GM23338 (cell line): Measurements from ENCODE around the gene VPS39. TPM values are rescaled to one million over a fixed set of nuclear protein-coding genes. Genes with fewer than 3 reads are reported as not detected.

Source experiments
- ATAC-seq: fragments of 200-7000 bp; cut with Tn5 transposase; 3 replicates; pipeline ENCODE4 v1.9.1; 2020
- DNase-seq: peaks from one replicate; pipeline ENCODE4 v3.0.0-alpha.2; 2015; ENCODE audit warnings: low spot score
- H2AFZ ChIP-seq: fragments of 200-600 bp; sonication (generic); 2 replicates; pipeline ENCODE4 v1.8.0; 2016; ENCODE audit warnings: antibody characterized with exemption, mild to moderate bottlenecking, moderate library complexity
- H3F3A ChIP-seq: fragments of 200-600 bp; sonication (generic); replicated peaks from 2 replicates; pipeline ENCODE4 v1.8.0; 2017; ENCODE audit warnings: antibody characterized with exemption, mixed run types, low read depth
- H3K27ac ChIP-seq: fragments of 200-600 bp; sonication (generic); 2 replicates; pipeline ENCODE4 v1.6.1; 2016; ENCODE audit warnings: low read depth
- H3K27me3 ChIP-seq: fragments of 200-600 bp; sonication (generic); 2 replicates; pipeline ENCODE4 v1.8.0; 2016; ENCODE audit warnings: mild to moderate bottlenecking, mixed run types, moderate library complexity; ENCODE audit not compliant: insufficient read depth
- H3K36me3 ChIP-seq: fragments of 200-600 bp; sonication (generic); 2 replicates; pipeline ENCODE4 v1.8.0; 2016; ENCODE audit warnings: mild to moderate bottlenecking; ENCODE audit not compliant: insufficient read depth
- H3K4me1 ChIP-seq: fragments of 200-600 bp; sonication (generic); 2 replicates; pipeline ENCODE4 v1.8.0; 2016; ENCODE audit warnings: mild to moderate bottlenecking, moderate library complexity; ENCODE audit not compliant: insufficient read depth
- H3K4me2 ChIP-seq: fragments of 200-600 bp; sonication (generic); 2 replicates; pipeline ENCODE4 v1.7.1; 2017; ENCODE audit warnings: mixed run types
- H3K4me3 ChIP-seq: fragments of 200-600 bp; sonication (generic); 2 replicates; pipeline ENCODE4 v1.6.1; 2016; ENCODE audit warnings: mixed run types
- H3K79me2 ChIP-seq: fragments of 200-600 bp; sonication (generic); replicated peaks from 2 replicates; pipeline ENCODE4 v1.8.0; 2017; ENCODE audit warnings: mild to moderate bottlenecking; ENCODE audit not compliant: insufficient read depth
- H3K9me2 ChIP-seq: fragments of 200-600 bp; sonication (generic); 2 replicates; pipeline ENCODE4 v1.8.0; 2017; ENCODE audit not compliant: insufficient read depth
- H4K20me1 ChIP-seq: fragments of 200-600 bp; sonication (generic); replicated peaks from 2 replicates; pipeline ENCODE4 v1.8.0; 2017; ENCODE audit warnings: mild to moderate bottlenecking; ENCODE audit not compliant: insufficient read depth
- H3K27ac Mint-ChIP-seq: 2 replicates; pipeline ENCODE4 v1.8.0; 2020; ENCODE audit warnings: inconsistent platforms, mild to moderate bottlenecking, moderate library complexity, mixed read lengths
- H3K27me3 Mint-ChIP-seq: 3 replicates; pipeline ENCODE4 v1.8.0; 2022; ENCODE audit warnings: low read depth, mild to moderate bottlenecking, moderate library complexity, mixed read lengths, inconsistent platforms; ENCODE audit not compliant: insufficient read depth, poor library complexity
- H3K36me3 Mint-ChIP-seq: 3 replicates; pipeline ENCODE4 v1.8.0; 2021; ENCODE audit warnings: low read depth, mild to moderate bottlenecking, inconsistent platforms, moderate library complexity, mixed read lengths
- H3K4me1 Mint-ChIP-seq: 3 replicates; pipeline ENCODE4 v1.8.0; 2020; ENCODE audit warnings: mild to moderate bottlenecking, inconsistent platforms, mixed read lengths
- H3K4me3 Mint-ChIP-seq: 3 replicates; pipeline ENCODE4 v1.8.0; 2021; ENCODE audit warnings: moderate library complexity, mild to moderate bottlenecking, inconsistent platforms, mixed read lengths
- H3K9me3 Mint-ChIP-seq: 3 replicates; pipeline ENCODE4 v1.8.0; 2020; ENCODE audit warnings: moderate library complexity, mild to moderate bottlenecking, inconsistent platforms, mixed read lengths
- CREB1 ChIP-seq: fragments of 250-450 bp; sonication (Bioruptor Pico); IDR thresholded peaks from 2 replicates; pipeline ENCODE4 v1.5.0; 2020; ENCODE audit warnings: low read depth, mild to moderate bottlenecking, moderate library complexity
- EZH2 ChIP-seq: fragments of 200-600 bp; sonication (generic); IDR thresholded peaks from one replicate; pipeline ENCODE4 v1.8.0; 2017; ENCODE audit warnings: antibody characterized with exemption, mild to moderate bottlenecking, low read depth; ENCODE audit not compliant: unreplicated experiment
- EZH2phosphoT487 ChIP-seq: fragments of 200-600 bp; sonication (generic); IDR thresholded peaks from one replicate; pipeline ENCODE4 v1.8.1; 2018; ENCODE audit warnings: antibody characterized with exemption; ENCODE audit not compliant: unreplicated experiment
- JUNB ChIP-seq: IDR thresholded peaks from one replicate; pipeline ENCODE4 v1.6.1; 2016; ENCODE audit warnings: antibody characterized with exemption; ENCODE audit not compliant: unreplicated experiment
- NANOG ChIP-seq: IDR thresholded peaks from 2 replicates; pipeline ENCODE4 v1.6.1; 2016; ENCODE audit warnings: antibody characterized with exemption, borderline replicate concordance
- POLR2AphosphoS5 ChIP-seq: IDR thresholded peaks from 2 replicates; pipeline ENCODE4 v1.6.1; 2016; ENCODE audit warnings: antibody characterized with exemption, low read depth
- STAT1 ChIP-seq: IDR thresholded peaks from one replicate; pipeline ENCODE4 v1.6.1; 2016; ENCODE audit warnings: antibody characterized with exemption; ENCODE audit not compliant: unreplicated experiment
- ZNF114 ChIP-seq: fragments of 250-450 bp; sonication (Bioruptor Pico); IDR thresholded peaks from 2 replicates; pipeline ENCODE4 v1.5.0; 2020; ENCODE audit warnings: mild to moderate bottlenecking, moderate library complexity
- ZNF331 ChIP-seq: fragments of 250-450 bp; sonication (Bioruptor Pico); IDR thresholded peaks from 2 replicates; pipeline ENCODE4 v1.5.0; 2020; ENCODE audit warnings: low read depth, mild to moderate bottlenecking, moderate library complexity
- polyA plus RNA-seq: library from polyadenylated mRNA; unstranded; fragments of >200 nt; fragmentation: Nextera tagmentation; extraction: Ambion mirVana; gene quantifications from 2 replicates; pipeline ENCODE4 v1.2.1, GENCODE V29; 2016
- total RNA-seq: library from RNA; depleted of rRNA; stranded (reverse); fragments of >200 nt; shearing (Covaris generic); gene quantifications from 2 replicates; pipeline ENCODE4 v1.2.3, GENCODE V29; 2014
- TF ChIP-seq, protein P1 (sequence below): IDR thresholded peaks from one replicate; pipeline ENCODE4 v1.6.1; 2018; ENCODE audit warnings: antibody characterized with exemption; ENCODE audit not compliant: unreplicated experiment
- TF ChIP-seq, protein P2 (sequence below): fragments of 250-450 bp; sonication (Bioruptor Pico); IDR thresholded peaks from 2 replicates; pipeline ENCODE4 v1.5.0; 2020; ENCODE audit warnings: mild to moderate bottlenecking, moderate library complexity
- TF ChIP-seq, protein P3 (sequence below): IDR thresholded peaks from 2 replicates; pipeline ENCODE4 v1.6.1; 2016; ENCODE audit warnings: antibody characterized with exemption
- TF ChIP-seq, protein P4 (sequence below), 2 experiments: fragments of 200-600 bp in 1 of 2; sonication (generic) in 1 of 2; conservative IDR thresholded peaks; 2 replicates each; pipeline versions ENCODE4 v1.5.1 to v1.6.1; 2016 to 2017; ENCODE audit warnings: antibody characterized with exemption in 2 of 2, low read depth in 2 of 2, mild to moderate bottlenecking in 2 of 2, moderate library complexity in 1 of 2

Gene VPS39
- total and polyA plus RNA-seq, 2 experiments from 2014 or later: 14.9 to 45.1 TPM

DNA sequence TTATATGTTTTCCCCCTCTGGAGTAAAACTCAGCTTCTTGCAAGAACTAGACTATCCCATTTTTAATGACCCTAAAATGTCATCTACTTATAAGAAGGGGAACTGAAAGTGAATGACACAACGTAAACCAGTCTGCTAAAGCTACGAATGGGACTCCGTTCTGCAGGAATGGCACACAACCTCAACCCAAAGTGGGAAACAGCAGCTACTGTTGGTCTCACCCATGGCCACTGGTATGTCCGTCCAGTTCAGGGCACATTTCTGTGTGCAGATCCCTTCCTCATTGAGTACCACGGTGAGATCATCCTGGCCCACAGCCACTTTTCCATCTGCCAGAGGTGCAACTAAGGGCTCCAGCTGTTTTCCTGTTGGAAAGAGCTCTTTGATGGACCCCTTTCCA is 23.8 kb downstream of the VPS39 start:
- Histone ChIP-seq H3K4me3 (no peak overlapping the region), H2AFZ (no peak overlapping the region), H3K79me2 (no peaks in the 10 kb centered on the region), H3K27ac (no peak overlapping the region), H3K36me3 (peaks cover 26% of the 10 kb centered on the region; the same call in 1 of the 2 replicates), H4K20me1 (no peaks in the 10 kb centered on the region), H3K9me2 (no peaks in the 10 kb centered on the region), H3F3A (no peaks in the 10 kb centered on the region), H3K4me2 (no peak overlapping the region), H3K4me1 (no peaks in the 10 kb centered on the region), H3K27me3 (no peaks in the 10 kb centered on the region)
- ATAC-seq (no peak), DNase-seq (no peak)
- Mint-ChIP-seq H3K4me1 (no peaks in the 10 kb centered on the region), H3K27me3 (no peaks in the 10 kb centered on the region), H3K36me3 (peaks cover 52% of the 10 kb centered on the region), H3K27ac (no peak overlapping the region), H3K9me3 (no peaks in the 10 kb centered on the region), H3K4me3 (no peak overlapping the region)
- no peak for TF ChIP-seq JUNB
- TF ChIP-seq, protein P1, sequence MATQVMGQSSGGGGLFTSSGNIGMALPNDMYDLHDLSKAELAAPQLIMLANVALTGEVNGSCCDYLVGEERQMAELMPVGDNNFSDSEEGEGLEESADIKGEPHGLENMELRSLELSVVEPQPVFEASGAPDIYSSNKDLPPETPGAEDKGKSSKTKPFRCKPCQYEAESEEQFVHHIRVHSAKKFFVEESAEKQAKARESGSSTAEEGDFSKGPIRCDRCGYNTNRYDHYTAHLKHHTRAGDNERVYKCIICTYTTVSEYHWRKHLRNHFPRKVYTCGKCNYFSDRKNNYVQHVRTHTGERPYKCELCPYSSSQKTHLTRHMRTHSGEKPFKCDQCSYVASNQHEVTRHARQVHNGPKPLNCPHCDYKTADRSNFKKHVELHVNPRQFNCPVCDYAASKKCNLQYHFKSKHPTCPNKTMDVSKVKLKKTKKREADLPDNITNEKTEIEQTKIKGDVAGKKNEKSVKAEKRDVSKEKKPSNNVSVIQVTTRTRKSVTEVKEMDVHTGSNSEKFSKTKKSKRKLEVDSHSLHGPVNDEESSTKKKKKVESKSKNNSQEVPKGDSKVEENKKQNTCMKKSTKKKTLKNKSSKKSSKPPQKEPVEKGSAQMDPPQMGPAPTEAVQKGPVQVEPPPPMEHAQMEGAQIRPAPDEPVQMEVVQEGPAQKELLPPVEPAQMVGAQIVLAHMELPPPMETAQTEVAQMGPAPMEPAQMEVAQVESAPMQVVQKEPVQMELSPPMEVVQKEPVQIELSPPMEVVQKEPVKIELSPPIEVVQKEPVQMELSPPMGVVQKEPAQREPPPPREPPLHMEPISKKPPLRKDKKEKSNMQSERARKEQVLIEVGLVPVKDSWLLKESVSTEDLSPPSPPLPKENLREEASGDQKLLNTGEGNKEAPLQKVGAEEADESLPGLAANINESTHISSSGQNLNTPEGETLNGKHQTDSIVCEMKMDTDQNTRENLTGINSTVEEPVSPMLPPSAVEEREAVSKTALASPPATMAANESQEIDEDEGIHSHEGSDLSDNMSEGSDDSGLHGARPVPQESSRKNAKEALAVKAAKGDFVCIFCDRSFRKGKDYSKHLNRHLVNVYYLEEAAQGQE: no peak
- no peak for TF ChIP-seq POLR2AphosphoS5
- no peak for TF ChIP-seq CREB1 (CRISPR knock-in tag)
- no peak for TF ChIP-seq NANOG
- TF ChIP-seq, protein P2, sequence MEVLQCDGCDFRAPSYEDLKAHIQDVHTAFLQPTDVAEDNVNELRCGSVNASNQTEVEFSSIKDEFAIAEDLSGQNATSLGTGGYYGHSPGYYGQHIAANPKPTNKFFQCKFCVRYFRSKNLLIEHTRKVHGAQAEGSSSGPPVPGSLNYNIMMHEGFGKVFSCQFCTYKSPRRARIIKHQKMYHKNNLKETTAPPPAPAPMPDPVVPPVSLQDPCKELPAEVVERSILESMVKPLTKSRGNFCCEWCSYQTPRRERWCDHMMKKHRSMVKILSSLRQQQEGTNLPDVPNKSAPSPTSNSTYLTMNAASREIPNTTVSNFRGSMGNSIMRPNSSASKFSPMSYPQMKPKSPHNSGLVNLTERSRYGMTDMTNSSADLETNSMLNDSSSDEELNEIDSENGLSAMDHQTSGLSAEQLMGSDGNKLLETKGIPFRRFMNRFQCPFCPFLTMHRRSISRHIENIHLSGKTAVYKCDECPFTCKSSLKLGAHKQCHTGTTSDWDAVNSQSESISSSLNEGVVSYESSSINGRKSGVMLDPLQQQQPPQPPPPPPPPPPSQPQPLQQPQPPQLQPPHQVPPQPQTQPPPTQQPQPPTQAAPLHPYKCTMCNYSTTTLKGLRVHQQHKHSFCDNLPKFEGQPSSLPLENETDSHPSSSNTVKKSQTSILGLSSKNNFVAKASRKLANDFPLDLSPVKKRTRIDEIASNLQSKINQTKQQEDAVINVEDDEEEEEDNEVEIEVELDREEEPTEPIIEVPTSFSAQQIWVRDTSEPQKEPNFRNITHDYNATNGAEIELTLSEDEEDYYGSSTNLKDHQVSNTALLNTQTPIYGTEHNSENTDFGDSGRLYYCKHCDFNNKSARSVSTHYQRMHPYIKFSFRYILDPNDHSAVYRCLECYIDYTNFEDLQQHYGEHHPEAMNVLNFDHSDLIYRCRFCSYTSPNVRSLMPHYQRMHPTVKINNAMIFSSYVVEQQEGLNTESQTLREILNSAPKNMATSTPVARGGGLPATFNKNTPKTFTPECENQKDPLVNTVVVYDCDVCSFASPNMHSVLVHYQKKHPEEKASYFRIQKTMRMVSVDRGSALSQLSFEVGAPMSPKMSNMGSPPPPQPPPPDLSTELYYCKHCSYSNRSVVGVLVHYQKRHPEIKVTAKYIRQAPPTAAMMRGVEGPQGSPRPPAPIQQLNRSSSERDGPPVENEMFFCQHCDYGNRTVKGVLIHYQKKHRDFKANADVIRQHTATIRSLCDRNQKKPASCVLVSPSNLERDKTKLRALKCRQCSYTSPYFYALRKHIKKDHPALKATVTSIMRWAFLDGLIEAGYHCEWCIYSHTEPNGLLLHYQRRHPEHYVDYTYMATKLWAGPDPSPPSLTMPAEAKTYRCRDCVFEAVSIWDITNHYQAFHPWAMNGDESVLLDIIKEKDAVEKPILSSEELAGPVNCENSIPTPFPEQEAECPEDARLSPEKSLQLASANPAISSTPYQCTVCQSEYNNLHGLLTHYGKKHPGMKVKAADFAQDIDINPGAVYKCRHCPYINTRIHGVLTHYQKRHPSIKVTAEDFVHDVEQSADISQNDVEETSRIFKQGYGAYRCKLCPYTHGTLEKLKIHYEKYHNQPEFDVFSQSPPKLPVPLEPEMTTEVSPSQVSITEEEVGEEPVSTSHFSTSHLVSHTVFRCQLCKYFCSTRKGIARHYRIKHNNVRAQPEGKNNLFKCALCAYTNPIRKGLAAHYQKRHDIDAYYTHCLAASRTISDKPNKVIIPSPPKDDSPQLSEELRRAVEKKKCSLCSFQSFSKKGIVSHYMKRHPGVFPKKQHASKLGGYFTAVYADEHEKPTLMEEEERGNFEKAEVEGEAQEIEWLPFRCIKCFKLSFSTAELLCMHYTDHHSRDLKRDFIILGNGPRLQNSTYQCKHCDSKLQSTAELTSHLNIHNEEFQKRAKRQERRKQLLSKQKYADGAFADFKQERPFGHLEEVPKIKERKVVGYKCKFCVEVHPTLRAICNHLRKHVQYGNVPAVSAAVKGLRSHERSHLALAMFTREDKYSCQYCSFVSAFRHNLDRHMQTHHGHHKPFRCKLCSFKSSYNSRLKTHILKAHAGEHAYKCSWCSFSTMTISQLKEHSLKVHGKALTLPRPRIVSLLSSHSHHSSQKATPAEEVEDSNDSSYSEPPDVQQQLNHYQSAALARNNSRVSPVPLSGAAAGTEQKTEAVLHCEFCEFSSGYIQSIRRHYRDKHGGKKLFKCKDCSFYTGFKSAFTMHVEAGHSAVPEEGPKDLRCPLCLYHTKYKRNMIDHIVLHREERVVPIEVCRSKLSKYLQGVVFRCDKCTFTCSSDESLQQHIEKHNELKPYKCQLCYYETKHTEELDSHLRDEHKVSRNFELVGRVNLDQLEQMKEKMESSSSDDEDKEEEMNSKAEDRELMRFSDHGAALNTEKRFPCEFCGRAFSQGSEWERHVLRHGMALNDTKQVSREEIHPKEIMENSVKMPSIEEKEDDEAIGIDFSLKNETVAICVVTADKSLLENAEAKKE: no peak
- TF ChIP-seq ZNF331: no peak
- TF ChIP-seq, protein P3, sequence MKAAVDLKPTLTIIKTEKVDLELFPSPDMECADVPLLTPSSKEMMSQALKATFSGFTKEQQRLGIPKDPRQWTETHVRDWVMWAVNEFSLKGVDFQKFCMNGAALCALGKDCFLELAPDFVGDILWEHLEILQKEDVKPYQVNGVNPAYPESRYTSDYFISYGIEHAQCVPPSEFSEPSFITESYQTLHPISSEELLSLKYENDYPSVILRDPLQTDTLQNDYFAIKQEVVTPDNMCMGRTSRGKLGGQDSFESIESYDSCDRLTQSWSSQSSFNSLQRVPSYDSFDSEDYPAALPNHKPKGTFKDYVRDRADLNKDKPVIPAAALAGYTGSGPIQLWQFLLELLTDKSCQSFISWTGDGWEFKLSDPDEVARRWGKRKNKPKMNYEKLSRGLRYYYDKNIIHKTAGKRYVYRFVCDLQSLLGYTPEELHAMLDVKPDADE: no peak
- TF ChIP-seq EZH2: no peak
- TF ChIP-seq EZH2phosphoT487: no peak
- TF ChIP-seq STAT1: no peak
- TF ChIP-seq, protein P4, sequence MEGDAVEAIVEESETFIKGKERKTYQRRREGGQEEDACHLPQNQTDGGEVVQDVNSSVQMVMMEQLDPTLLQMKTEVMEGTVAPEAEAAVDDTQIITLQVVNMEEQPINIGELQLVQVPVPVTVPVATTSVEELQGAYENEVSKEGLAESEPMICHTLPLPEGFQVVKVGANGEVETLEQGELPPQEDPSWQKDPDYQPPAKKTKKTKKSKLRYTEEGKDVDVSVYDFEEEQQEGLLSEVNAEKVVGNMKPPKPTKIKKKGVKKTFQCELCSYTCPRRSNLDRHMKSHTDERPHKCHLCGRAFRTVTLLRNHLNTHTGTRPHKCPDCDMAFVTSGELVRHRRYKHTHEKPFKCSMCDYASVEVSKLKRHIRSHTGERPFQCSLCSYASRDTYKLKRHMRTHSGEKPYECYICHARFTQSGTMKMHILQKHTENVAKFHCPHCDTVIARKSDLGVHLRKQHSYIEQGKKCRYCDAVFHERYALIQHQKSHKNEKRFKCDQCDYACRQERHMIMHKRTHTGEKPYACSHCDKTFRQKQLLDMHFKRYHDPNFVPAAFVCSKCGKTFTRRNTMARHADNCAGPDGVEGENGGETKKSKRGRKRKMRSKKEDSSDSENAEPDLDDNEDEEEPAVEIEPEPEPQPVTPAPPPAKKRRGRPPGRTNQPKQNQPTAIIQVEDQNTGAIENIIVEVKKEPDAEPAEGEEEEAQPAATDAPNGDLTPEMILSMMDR (conservative IDR thresholded peaks at IDR 0.05; ENCODE audit: low read depth in 2 of 2): no peak
- no peak for TF ChIP-seq ZNF114 (CRISPR knock-in tag)
